WTC11 (cell line): Measurements from ENCODE around the gene POLR1H. TPM values are rescaled to one million over a fixed set of nuclear protein-coding genes. Genes with fewer than 3 reads are reported as not detected.

Experiments used
- ATAC-seq: fragments of 200-7000 bp; cut with Tn5 transposase; 2 replicates; pipeline ENCODE4 v1.10.0; 2021; ENCODE audit warnings: mild to moderate bottlenecking, moderate library complexity
- CTCF ChIA-PET: fragments of 300-600 bp; sonication (Branson Sonifier 250); formaldehyde crosslinking; loops from one replicate; lab custom pipeline; 2021; ENCODE audit warnings: antibody characterized with exemption; lab: Charles Lee
- POLR2A ChIA-PET: fragments of 350-600 bp; sonication (Branson Sonifier 250); formaldehyde crosslinking; loops from one replicate; lab custom pipeline; 2021; ENCODE audit warnings: antibody characterized with exemption; lab: Charles Lee
- DNase-seq: peaks from one replicate; pipeline ENCODE4 v3.0.0; 2021; ENCODE audit warnings: low spot score
- H3K27ac Mint-ChIP-seq: 2 replicates; pipeline ENCODE4 v1.8.0; 2021; ENCODE audit warnings: mixed read lengths
- H3K27me3 Mint-ChIP-seq: 2 replicates; pipeline ENCODE4 v1.8.0; 2021; ENCODE audit warnings: low read depth, mild to moderate bottlenecking, moderate library complexity, mixed read lengths
- H3K36me3 Mint-ChIP-seq: 2 replicates; pipeline ENCODE4 v1.8.0; 2021; ENCODE audit warnings: mixed read lengths
- H3K4me1 Mint-ChIP-seq: 2 replicates; pipeline ENCODE4 v1.8.0; 2022; ENCODE audit warnings: mixed read lengths
- H3K4me3 Mint-ChIP-seq: 2 replicates; pipeline ENCODE4 v1.8.0; 2021; ENCODE audit warnings: mild to moderate bottlenecking, moderate library complexity, mixed read lengths
- H3K9me3 Mint-ChIP-seq: 2 replicates; pipeline ENCODE4 v1.8.0; 2021; ENCODE audit warnings: mixed read lengths
- ATF1 ChIP-seq: sonication (generic); formaldehyde crosslinking; IDR thresholded peaks from 2 replicates; pipeline ENCODE4 v1.8.1; 2023; ENCODE audit warnings: mild to moderate bottlenecking, moderate library complexity, missing genetic modification reagents
- ATF6 ChIP-seq: sonication (generic); formaldehyde crosslinking; IDR thresholded peaks from 2 replicates; pipeline ENCODE4 v1.8.1; 2023; ENCODE audit warnings: mild to moderate bottlenecking, missing genetic modification reagents
- CTCF ChIP-seq: fragments of 200-600 bp; IDR thresholded peaks from 2 replicates; pipeline ENCODE4 v1.8.0; 2022; ENCODE audit warnings: antibody characterized with exemption
- GABPB1 ChIP-seq: sonication (generic); formaldehyde crosslinking; IDR thresholded peaks from 2 replicates; pipeline ENCODE4 v1.8.1; 2023; ENCODE audit warnings: mild to moderate bottlenecking, missing genetic modification reagents
- HMGXB4 ChIP-seq: sonication (generic); formaldehyde crosslinking; IDR thresholded peaks from 2 replicates; pipeline ENCODE4 v1.8.1; 2023; ENCODE audit warnings: mild to moderate bottlenecking, moderate library complexity, missing genetic modification reagents
- NFYB ChIP-seq: sonication (generic); formaldehyde crosslinking; conservative IDR thresholded peaks from 2 replicates; pipeline ENCODE4 v1.8.0; 2022; ENCODE audit warnings: low read depth, missing genetic modification reagents
- NR2C2 ChIP-seq: sonication (generic); formaldehyde crosslinking; IDR thresholded peaks from 2 replicates; pipeline ENCODE4 v1.8.0; 2022; ENCODE audit warnings: mild to moderate bottlenecking, missing genetic modification reagents
- RELA ChIP-seq: sonication (generic); formaldehyde crosslinking; IDR thresholded peaks from 2 replicates; pipeline ENCODE4 v1.8.1; 2022; ENCODE audit warnings: missing genetic modification reagents, mild to moderate bottlenecking, borderline replicate concordance
- USF1 ChIP-seq: sonication (generic); formaldehyde crosslinking; IDR thresholded peaks from 2 replicates; pipeline ENCODE4 v1.8.0; 2022; ENCODE audit warnings: mild to moderate bottlenecking, missing genetic modification reagents
- USF2 ChIP-seq: sonication (generic); formaldehyde crosslinking; IDR thresholded peaks from 2 replicates; pipeline ENCODE4 v1.8.1; 2023; ENCODE audit warnings: mild to moderate bottlenecking, missing genetic modification reagents, moderate library complexity
- ZBTB21 ChIP-seq: sonication (generic); formaldehyde crosslinking; IDR thresholded peaks from 2 replicates; pipeline ENCODE4 v1.8.1; 2023; ENCODE audit warnings: mild to moderate bottlenecking, missing genetic modification reagents, borderline replicate concordance
- ZNF416 ChIP-seq: fragments of 250-450 bp; sonication (Bioruptor Pico); IDR thresholded peaks from 2 replicates; pipeline ENCODE4 v1.9.0; 2021; ENCODE audit warnings: mild to moderate bottlenecking, inconsistent platforms
- ZSCAN18 ChIP-seq: fragments of 250-450 bp; sonication (Bioruptor Pico); IDR thresholded peaks from 2 replicates; pipeline ENCODE4 v2.1.2; 2022; ENCODE audit warnings: mild to moderate bottlenecking, moderate library complexity
- total RNA-seq: library from RNA; stranded (reverse); gene quantifications from 3 replicates; pipeline ENCODE4 v1.2.3, GENCODE V29; 2021

Gene POLR1H
- total RNA-seq, 1 experiment from 2014 or later: 38.8 TPM

GRCh38 chr6:30075094-30075789 is 14.2 kb downstream of the POLR1H start, which contains the start of gene RNF39 (continued):
- TF ChIP-seq ATF6: no peak
- no peak for TF ChIP-seq NR2C2 (CRISPR knock-in tag)
- peak; percentile 18; the same call in 1 of the 2 replicates for TF ChIP-seq RELA (CRISPR knock-in tag)
- TF ChIP-seq NFYB (CRISPR knock-in tag): no peak
- TF ChIP-seq ZSCAN18 (CRISPR knock-in tag): no peak

GRCh38 chr6:30075790-30076732 is 15.0 kb downstream of the POLR1H start:
- H3K9me3 Mint-ChIP-seq: no peaks in the 10 kb centered on the region
- H3K36me3 Mint-ChIP-seq: no peaks in the 10 kb centered on the region; the same call in 1 of the 2 replicates
- ChIA-PET POLR2A (interaction anchor here (0.5 to 2.1 kb wide), 3 partner anchors 15 to 136 kb away, joined by 3 to 7 read pairs (median 3); partner anchors contain the start of gene POLR1H), CTCF (interaction anchor here (0.7 to 4.4 kb wide), 8 partner anchors 10 to 212 kb away, joined by 3 to 69 read pairs (median 6); partner anchors contain the start of genes POLR1H and PPP1R11)
- peaks cover 27% of the 10 kb centered on the region for H3K4me1 Mint-ChIP-seq
- TF ChIP-seq GABPB1 (CRISPR knock-in tag) (peak; percentile 43; the same call in 1 of the 2 replicates), USF2 (CRISPR knock-in tag) (0 out of 2 replicates have a peak, but pooled peaks have one; percentile 7), ATF1 (no peak), ZNF416 (CRISPR knock-in tag) (peak; percentile 9; the same call in 1 of the 2 replicates), HMGXB4 (CRISPR knock-in tag) (peak; percentile 68; the same call in 1 of the 2 replicates), ZBTB21 (CRISPR knock-in tag) (0 out of 2 replicates have a peak, but pooled peaks have one; percentile 8), USF1 (no peak), CTCF (peak; percentile 73)
- peak overlapping the region; percentile 47; the same call in 1 of the 2 replicates for H3K27ac Mint-ChIP-seq
- DNase-seq (peak; percentile 83), ATAC-seq (peak; percentile 68)
- H3K4me3 Mint-ChIP-seq: peak overlapping the region; percentile 96
- peaks cover 87% of the 10 kb centered on the region for H3K27me3 Mint-ChIP-seq
